Stimulated activated CD4-positive, alpha-beta T cell treated with anti-CD3 and anti-CD28 coated beads, Interleukin-15, amount 100 ng/mL, for 1 hour (primary cell): ENCODE results near the gene ITGA11.

ENCODE experiments used
- DNase-seq, 2 donors: peaks; one replicate each; pipeline ENCODE4 v3.0.0-alpha.2; 2020; ENCODE audit warnings: low read depth in 1 of 2, low spot score in 1 of 2

Gene ITGA11

DNA sequence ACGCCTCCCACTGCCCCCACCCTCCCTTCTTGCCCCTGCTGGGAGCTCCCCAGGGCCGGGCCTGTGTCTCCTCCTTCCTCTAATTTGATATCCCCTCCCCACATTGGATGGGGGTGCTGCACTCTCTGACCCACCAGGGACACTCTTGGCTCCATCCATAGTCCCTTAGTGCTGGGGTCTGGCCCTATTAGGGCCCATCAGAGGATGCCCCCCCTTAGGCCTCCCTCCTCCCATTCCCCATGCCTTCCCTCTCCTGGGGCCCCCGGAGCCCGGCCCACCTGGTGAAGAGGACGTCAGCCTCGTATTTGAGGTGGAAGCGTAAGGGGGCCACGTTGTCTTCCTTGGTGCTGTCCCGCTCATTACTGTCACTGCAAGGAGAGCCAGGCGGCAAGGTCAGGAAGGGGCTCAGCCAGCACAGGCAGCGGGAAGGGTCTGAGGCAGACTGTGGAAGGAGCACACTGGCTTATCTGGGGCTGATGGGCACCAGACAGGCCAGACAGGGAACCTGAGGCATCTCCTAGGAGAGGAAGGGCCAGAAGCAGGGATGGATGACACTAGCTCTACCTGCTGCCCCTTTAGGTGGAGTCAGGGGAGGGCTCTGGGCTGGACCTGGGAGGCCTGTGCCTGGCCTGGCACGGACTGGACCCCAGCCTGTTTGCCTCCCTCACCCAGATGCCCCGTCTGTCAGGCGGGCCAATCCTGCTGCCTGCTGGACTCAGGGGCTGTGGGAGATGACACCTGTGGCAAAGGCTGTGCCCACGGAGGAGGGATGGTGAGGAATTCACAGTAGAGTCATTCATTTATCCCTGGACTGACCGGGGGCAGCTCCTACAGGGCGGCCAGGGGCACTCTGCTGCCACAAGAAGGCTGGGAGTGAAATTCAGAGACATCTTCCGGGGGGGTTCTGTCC, 118.2 kb downstream of the ITGA11 start:
- no peak for DNase-seq

DNA sequence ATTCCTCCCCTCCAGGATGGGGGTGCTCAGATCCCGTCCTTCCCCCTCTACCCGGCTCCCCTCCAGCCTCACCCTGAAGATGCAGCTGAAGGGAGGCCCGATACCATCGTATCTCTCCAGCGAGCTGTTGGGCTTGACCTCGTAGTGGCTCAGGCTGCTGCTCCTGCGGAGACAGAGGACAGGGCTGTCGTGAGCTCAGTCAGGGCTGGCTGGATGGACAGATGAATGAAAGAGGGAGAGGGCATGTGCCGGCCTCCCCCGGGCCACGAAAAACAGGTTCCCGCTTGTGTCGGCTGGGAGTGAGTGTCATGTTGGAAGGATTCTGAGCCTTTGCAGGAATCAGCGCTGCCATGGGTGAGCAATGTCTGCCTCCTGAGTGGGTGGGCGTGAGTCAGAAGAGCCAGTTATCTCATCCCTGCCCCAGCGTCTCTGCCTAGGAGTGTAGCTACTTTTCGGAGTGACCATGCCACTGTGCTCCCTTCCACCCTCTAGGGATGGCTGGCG, 119.2 kb downstream of the ITGA11 start:
- no peak for DNase-seq

GRCh38 chr15:68311859-68312557, 120.0 kb downstream of the ITGA11 start:
- no peak for DNase-seq

DNA sequence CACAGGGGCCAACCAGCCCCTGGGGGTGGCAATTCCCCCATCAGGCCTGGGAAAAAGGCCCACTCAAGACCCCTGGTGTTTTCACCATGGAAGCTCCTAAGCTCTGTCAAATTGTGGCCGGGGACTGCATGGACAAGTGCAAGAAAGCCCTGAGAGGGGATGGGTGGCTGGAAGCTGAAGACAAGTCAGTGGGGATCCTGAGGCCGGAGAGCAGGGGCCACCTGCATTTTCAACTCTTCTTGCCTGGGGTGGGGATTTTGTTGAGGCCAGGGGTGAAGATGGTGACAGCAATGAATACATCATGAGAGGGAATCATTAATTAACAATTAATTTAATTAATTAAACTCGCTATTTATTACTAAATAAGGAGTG, 120.5 kb downstream of the ITGA11 start:
- DNase-seq, result no peak

- DNase-seq, result no peak
Observed at GRCh38 chr15:68310804-68311463, 121.0 kb downstream of the ITGA11 start.

DNA sequence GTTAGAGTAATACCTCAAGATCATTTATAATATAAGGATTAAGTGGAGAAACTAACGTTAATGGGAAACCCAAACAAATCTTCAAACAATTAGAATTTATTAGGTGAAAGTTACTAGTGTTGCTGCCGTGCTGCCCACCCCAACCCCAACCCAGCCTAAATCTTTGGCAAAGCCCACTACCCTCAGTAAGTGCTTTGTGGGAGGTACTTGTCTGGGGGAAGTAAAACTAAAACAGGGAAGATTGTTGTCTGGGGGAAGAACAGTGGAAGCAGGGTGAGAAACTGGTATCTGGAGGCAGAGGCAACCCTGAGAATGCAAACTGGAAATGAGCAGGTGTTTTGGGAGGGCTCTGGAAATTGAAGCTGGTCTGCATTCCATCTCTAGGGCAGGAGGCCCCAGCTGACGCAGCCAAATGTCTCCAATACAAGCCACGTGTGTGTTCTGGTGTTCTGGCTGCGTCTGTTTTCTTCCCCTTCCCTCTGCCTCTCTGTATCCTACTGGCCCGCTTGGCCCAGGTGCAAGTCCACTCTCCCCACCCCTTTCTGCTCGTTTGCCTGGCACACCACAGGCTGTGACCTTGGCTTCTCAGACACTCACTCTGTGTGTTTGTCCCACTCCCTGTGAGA, 121.7 kb downstream of the ITGA11 start:
- no peak for DNase-seq

DNA sequence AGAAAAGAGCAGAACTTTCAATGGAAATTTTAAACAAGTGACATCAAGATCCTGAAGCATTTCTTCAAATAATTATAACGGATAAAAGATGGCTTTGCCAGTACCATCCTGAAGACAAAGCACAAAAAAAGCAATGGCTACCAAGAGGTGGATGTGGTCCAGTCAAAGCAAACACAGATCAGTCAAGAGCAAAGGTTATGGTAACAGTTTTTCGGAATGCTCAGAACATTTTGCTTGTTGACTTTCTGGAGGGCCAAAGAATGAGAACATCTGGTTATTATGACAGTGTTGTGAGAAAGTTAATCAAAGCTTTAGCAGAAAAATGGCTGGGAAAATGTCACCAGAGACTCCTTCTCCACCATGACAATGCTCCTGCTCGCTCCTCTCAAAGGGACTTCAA, 122.9 kb downstream of the ITGA11 start:
- no peak for DNase-seq

- no peak for DNase-seq
Observed at GRCh38 chr15:68307131-68307928, 124.6 kb downstream of the ITGA11 start.

- no peak for DNase-seq
Observed at GRCh38 chr15:68305420-68305871, 126.5 kb downstream of the ITGA11 start.

DNA sequence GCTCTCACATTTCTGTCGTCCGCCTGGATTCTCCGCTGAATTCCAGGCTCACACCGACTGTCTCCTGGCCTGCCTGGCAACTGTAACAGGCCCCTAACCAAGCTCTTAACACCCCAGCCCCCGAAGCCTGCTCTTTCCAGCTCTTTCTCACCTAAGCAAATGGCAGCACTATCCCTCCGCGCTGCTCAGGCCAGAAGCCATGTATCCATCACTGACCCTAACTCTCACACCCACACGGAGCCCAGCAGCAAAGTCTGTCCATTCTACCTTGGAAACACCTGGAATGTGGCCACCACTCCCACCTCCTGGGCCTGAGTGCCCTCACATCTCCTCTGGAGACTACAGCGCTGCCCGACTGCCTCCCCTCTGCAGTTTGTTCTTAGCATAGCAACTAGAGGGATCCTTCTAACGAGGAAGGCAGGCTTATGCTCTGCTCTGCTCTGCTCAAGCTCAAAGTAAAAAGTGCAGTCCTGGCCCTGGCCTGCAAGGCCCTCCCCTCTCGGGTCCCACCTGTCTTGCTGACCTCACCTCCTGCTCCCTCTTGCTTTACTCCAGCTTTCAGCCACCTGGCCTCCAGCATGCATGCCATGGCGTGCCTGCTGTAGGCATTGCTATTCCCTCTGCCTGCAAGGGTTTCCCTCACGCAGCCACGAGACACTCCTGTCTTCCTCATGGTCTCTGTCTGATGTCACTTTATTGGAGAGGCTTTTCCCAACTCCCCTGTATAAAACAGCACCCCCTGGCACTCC, 127.2 kb downstream of the ITGA11 start:
- no peak for DNase-seq

DNA sequence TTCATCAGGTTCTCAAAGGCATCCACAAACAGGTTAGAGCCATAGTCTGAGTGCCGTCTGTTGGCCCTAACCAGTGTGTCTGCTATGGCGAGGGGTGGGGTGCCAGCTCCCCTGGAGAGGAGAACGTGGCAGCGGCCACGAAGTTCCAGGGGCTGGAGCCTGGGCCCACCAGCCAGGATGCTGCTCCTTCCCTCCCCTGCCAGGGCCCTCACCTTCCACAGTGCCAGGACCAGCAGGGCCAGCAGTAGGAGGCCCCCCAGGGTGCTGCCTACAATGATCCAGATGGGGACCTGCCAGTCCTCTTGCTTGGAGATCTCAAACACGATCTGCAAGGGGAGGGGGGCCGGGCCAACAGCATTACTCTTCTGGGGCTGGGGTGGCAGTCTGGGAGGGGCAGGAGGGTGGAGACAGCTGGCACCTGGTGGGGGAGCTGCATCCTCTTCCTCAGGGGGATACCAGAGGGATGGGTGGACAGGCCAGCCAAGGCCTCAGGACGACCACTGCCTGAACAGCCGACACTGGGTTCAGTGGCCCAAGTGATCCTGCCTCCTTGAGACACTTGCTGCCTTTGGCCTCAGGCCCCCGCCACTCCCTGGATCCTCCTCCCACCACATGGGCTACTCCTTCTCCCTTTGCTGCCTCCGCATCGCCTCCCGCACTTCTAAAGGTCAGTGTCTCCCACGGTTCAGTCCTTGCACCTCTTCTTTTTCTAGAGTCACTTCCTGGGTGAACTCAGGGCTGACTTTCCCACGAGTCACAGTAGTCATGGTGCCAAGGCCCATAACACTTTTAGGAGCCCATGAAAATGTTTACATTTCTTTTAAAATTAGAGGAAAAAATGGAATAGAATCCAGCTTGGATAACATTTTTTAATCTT, 128.2 kb downstream of the ITGA11 start:
- no peak for DNase-seq

DNA sequence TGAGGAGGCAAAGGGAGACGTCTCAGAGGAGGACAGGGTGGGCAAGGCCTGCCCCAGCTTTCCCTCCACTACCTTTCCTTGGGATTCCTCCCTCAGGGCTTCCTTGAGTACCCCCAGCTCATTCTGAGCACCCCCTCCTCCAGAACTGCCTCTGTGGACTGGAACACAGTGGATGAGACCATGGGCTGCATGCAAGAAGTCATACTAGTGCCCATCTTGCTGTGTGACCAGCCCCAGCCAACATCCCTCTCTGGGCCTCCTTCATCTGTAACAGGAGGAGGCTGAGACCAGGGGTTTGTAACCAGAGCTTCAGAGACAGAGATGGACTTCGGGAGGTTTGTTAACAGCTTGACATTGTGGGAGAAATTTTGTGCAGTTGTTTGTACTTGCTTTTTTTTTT, 128.8 kb downstream of the ITGA11 start:
- DNase-seq, result no peak

GRCh38 chr15:68302729-68303128, 129.2 kb downstream of the ITGA11 start:
- no peak for DNase-seq

DNA sequence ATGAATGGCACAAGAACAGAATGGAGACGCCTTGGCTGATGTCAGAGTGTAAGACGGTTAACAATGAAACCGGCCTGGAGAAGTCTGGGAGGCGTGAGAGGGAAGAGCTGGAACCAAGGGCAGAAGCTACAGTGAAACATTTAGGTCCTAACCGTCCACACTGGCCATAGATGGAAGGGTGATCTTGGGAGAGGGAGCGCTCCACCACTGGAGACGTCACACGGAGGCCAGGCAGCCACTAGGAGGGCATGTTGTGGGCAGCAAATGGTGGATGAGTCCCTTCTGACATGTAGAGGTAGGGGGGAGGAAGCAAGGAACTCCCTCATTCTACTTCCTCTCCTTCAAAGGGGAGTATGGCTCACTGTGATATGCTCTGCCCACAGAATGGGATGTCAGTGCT, 130.7 kb downstream of the ITGA11 start:
- DNase-seq, result no peak

GRCh38 chr15:68300115-68300940, 131.6 kb downstream of the ITGA11 start:
- DNase-seq, result no peak

DNA sequence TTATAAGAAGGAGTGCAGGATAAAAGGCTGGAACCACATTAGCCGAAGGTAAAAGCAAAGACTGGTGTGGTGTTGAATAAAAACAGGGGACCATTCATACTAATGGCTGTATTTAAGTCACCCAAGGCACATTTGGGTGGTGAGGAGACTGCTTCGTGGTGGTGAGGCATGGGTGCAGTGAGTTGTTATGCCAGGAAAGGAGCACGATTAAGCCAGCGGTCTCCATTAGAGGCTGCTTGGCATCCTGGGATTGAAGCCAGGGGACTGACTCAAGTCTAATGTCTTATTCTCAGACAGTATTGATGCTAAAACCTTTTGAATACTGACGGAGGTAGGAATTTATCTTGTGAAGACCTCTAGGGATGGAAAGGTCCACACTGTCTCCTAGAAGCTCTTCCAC, 132.5 kb downstream of the ITGA11 start:
- DNase-seq, result no peak

GRCh38 chr15:68298882-68299381, 133.0 kb downstream of the ITGA11 start:
- no peak for DNase-seq

- DNase-seq, result no peak
Observed at GRCh38 chr15:68298336-68298735, 133.6 kb downstream of the ITGA11 start.
